HepG2 (cell line): ENCODE measurements around the gene EIF1. TPM values are rescaled to one million over a fixed set of nuclear protein-coding genes. Genes with fewer than 3 reads are reported as not detected.

Experiments used
- FLYWCH1 ChIP-seq: sonication (generic); formaldehyde crosslinking; IDR thresholded peaks from 2 replicates; pipeline ENCODE4 v1.8.1; 2023; ENCODE audit warnings: mild to moderate bottlenecking, missing genetic modification reagents
- GATAD1 ChIP-seq: IDR thresholded peaks from 2 replicates; pipeline ENCODE4 v1.6.1; 2016; ENCODE audit warnings: missing genetic modification reagents, missing compliant biosample characterization
- JUN ChIP-seq: sonication (generic); formaldehyde crosslinking; IDR thresholded peaks from 2 replicates; pipeline ENCODE4 v1.4.0; 2020; ENCODE audit warnings: mild to moderate bottlenecking, missing genetic modification reagents
- MTA3 ChIP-seq: sonication (generic); formaldehyde crosslinking; IDR thresholded peaks from 2 replicates; pipeline ENCODE4 v1.4.0; 2020; ENCODE audit warnings: missing genetic modification reagents
- ZNF33B ChIP-seq: sonication (generic); formaldehyde crosslinking; IDR thresholded peaks from 2 replicates; pipeline ENCODE4 v1.5.1; 2020; ENCODE audit warnings: mild to moderate bottlenecking, missing genetic modification reagents
- ZNF562 ChIP-seq: sonication (generic); formaldehyde crosslinking; IDR thresholded peaks from 2 replicates; pipeline ENCODE4 v1.8.0; 2022; ENCODE audit warnings: missing genetic modification reagents, borderline replicate concordance
- polyA plus RNA-seq, 8 experiments: library from polyadenylated mRNA; depleted of rRNA in 3 of 8; stranded (reverse) in 7 of 8; unstranded in 1 of 8; fragments of >200 nt; fragmentation: Illumina TruSeq in 4 of 8; extraction: Trizol in 4 of 8; gene quantifications; 2 replicates each; pipeline versions ENCODE4 v1.2.1 to v1.2.3, GENCODE V29; 2011 to 2016; ENCODE audit warnings: low read depth in 4 of 8, missing spikeins in 1 of 8, mixed read lengths in 1 of 8; ENCODE audit not compliant: insufficient read depth in 1 of 8
- total RNA-seq, 5 experiments: library from RNA; depleted of rRNA; stranded (reverse); fragments of >200 nt; fragmentation: Illumina TruSeq; extraction: Trizol; gene quantifications; 2 replicates each; pipeline ENCODE4 v1.2.3, GENCODE V29; 2016; ENCODE audit warnings: low read depth in 1 of 5
- TF ChIP-seq, protein P1 (sequence below): sonication (generic); formaldehyde crosslinking; IDR thresholded peaks from 2 replicates; pipeline ENCODE4 v1.4.0; 2020; ENCODE audit warnings: missing genetic modification reagents
- TF ChIP-seq, protein P2 (sequence below): sonication (generic); formaldehyde crosslinking; conservative IDR thresholded peaks from 2 replicates; pipeline ENCODE4 v1.4.0; 2020; ENCODE audit warnings: missing genetic modification reagents
- TF ChIP-seq, protein P3 (sequence below): sonication (generic); formaldehyde crosslinking; IDR thresholded peaks from 2 replicates; pipeline ENCODE4 v1.5.0; 2020; ENCODE audit warnings: mild to moderate bottlenecking, missing genetic modification reagents, borderline replicate concordance
- TF ChIP-seq, protein P4 (sequence below): sonication (generic); formaldehyde crosslinking; IDR thresholded peaks from 2 replicates; pipeline ENCODE4 v1.8.1; 2023; ENCODE audit warnings: mild to moderate bottlenecking, inconsistent platforms, moderate library complexity, missing genetic modification reagents, borderline replicate concordance
- TF ChIP-seq, protein P5 (sequence below), 2 experiments: fragments of 450-650 bp in 1 of 2; sonication (generic) in 1 of 2; formaldehyde crosslinking in 1 of 2; IDR thresholded peaks; 2 replicates each; pipeline versions ENCODE4 v1.6.1 to v1.8.0; 2016 to 2022; ENCODE audit warnings: antibody characterized with exemption in 1 of 2, mild to moderate bottlenecking in 1 of 2, missing genetic modification reagents in 1 of 2

The EIF1 gene
- total and polyA plus RNA-seq, 2 of the 13 experiments (the other 11 are each of a cell fraction or from before 2014, with no cell fraction given): 147 to 517 TPM

DNA sequence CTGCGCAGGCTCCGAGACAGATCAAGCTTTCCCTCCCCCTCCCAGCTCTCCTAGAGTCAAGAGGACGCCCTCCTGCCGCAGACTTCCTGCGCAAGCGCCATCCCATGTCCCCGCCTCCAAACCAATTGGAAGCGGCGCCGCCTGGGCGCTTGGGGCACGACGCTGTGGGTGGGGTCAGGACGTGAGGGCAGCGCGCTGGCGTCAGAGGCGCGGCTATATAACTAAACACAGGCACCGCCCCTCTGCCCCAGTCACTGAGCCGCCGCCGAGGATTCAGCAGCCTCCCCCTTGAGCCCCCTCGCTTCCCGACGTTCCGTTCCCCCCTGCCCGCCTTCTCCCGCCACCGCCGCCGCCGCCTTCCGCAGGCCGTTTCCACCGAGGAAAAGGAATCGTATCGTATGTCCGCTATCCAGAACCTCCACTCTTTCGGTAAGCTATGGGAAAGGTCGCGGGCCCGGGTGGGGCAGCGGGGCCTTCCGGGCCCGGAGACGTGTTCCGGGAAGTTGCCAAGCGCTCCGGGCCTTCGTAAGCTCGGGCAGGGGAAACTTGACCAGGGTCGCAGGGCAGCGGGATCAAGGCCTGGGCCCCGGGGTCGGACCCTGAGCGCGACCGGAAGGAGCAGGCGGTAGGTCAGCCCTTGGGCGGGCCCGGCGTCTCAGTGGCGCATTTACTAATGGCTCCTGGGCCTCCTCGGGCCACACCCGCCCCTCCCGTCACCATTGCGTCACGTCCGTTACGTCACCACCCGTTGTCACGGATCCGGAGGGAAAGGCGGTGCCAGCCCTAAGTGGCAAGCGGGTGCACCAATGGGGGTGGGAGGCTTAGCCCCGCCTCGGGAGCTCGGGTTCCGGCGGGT, at the start of gene EIF1 (continued):
- TF ChIP-seq, protein P1, sequence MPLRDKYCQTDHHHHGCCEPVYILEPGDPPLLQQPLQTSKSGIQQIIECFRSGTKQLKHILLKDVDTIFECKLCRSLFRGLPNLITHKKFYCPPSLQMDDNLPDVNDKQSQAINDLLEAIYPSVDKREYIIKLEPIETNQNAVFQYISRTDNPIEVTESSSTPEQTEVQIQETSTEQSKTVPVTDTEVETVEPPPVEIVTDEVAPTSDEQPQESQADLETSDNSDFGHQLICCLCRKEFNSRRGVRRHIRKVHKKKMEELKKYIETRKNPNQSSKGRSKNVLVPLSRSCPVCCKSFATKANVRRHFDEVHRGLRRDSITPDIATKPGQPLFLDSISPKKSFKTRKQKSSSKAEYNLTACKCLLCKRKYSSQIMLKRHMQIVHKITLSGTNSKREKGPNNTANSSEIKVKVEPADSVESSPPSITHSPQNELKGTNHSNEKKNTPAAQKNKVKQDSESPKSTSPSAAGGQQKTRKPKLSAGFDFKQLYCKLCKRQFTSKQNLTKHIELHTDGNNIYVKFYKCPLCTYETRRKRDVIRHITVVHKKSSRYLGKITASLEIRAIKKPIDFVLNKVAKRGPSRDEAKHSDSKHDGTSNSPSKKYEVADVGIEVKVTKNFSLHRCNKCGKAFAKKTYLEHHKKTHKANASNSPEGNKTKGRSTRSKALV: no peak
- TF ChIP-seq GATAD1 (CRISPR knock-in tag): peak; percentile 87
- TF ChIP-seq, protein P2, sequence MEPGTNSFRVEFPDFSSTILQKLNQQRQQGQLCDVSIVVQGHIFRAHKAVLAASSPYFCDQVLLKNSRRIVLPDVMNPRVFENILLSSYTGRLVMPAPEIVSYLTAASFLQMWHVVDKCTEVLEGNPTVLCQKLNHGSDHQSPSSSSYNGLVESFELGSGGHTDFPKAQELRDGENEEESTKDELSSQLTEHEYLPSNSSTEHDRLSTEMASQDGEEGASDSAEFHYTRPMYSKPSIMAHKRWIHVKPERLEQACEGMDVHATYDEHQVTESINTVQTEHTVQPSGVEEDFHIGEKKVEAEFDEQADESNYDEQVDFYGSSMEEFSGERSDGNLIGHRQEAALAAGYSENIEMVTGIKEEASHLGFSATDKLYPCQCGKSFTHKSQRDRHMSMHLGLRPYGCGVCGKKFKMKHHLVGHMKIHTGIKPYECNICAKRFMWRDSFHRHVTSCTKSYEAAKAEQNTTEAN (CRISPR knock-in tag): no peak; the same call in 1 of the 2 replicates
- 0 out of 2 replicates have a peak, but pooled peaks have one; percentile 78 for TF ChIP-seq MTA3 (CRISPR knock-in tag)
- no peak for TF ChIP-seq FLYWCH1
- TF ChIP-seq, protein P3, sequence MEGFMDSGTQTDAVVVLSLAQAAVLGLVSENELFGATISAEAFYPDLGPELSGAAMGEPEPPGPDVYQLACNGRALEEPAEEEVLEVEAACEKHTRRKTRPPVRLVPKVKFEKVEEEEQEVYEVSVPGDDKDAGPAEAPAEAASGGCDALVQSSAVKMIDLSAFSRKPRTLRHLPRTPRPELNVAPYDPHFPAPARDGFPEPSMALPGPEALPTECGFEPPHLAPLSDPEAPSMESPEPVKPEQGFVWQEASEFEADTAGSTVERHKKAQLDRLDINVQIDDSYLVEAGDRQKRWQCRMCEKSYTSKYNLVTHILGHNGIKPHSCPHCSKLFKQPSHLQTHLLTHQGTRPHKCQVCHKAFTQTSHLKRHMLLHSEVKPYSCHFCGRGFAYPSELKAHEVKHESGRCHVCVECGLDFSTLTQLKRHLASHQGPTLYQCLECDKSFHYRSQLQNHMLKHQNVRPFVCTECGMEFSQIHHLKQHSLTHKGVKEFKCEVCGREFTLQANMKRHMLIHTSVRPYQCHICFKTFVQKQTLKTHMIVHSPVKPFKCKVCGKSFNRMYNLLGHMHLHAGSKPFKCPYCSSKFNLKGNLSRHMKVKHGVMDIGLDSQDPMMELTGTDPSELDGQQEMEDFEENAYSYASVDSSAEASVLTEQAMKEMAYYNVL (CRISPR knock-in tag): peak; percentile 79
- TF ChIP-seq, protein P4, sequence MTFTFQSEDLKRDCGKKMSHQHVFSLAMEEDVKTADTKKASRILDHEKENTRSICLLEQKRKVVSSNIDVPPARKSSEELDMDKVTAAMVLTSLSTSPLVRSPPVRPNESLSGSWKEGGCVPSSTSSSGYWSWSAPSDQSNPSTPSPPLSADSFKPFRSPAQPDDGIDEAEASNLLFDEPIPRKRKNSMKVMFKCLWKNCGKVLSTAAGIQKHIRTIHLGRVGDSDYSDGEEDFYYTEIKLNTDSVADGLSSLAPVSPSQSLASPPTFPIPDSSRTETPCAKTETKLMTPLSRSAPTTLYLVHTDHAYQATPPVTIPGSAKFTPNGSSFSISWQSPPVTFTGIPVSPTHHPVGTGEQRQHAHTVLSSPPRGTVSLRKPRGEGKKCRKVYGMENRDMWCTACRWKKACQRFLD (CRISPR knock-in tag): peak; percentile 97
- no peak for TF ChIP-seq ZNF562
- TF ChIP-seq, protein P5, sequence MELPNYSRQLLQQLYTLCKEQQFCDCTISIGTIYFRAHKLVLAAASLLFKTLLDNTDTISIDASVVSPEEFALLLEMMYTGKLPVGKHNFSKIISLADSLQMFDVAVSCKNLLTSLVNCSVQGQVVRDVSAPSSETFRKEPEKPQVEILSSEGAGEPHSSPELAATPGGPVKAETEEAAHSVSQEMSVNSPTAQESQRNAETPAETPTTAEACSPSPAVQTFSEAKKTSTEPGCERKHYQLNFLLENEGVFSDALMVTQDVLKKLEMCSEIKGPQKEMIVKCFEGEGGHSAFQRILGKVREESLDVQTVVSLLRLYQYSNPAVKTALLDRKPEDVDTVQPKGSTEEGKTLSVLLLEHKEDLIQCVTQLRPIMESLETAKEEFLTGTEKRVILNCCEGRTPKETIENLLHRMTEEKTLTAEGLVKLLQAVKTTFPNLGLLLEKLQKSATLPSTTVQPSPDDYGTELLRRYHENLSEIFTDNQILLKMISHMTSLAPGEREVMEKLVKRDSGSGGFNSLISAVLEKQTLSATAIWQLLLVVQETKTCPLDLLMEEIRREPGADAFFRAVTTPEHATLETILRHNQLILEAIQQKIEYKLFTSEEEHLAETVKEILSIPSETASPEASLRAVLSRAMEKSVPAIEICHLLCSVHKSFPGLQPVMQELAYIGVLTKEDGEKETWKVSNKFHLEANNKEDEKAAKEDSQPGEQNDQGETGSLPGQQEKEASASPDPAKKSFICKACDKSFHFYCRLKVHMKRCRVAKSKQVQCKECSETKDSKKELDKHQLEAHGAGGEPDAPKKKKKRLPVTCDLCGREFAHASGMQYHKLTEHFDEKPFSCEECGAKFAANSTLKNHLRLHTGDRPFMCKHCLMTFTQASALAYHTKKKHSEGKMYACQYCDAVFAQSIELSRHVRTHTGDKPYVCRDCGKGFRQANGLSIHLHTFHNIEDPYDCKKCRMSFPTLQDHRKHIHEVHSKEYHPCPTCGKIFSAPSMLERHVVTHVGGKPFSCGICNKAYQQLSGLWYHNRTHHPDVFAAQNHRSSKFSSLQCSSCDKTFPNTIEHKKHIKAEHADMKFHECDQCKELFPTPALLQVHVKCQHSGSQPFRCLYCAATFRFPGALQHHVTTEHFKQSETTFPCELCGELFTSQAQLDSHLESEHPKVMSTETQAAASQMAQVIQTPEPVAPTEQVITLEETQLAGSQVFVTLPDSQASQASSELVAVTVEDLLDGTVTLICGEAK (IDR thresholded peaks at IDR 0.05): peak; percentile 15; the same call in 1 of the 2 replicates
- TF ChIP-seq, protein P5 (CRISPR knock-in tag; IDR thresholded peaks at IDR 0.05): peak; percentile 91
- peak; percentile 93 for TF ChIP-seq JUN (CRISPR knock-in tag)
- TF ChIP-seq ZNF33B (CRISPR knock-in tag): peak; percentile 95
